ENCODE results near the gene MECP2.

MECP2 gene

DNA sequence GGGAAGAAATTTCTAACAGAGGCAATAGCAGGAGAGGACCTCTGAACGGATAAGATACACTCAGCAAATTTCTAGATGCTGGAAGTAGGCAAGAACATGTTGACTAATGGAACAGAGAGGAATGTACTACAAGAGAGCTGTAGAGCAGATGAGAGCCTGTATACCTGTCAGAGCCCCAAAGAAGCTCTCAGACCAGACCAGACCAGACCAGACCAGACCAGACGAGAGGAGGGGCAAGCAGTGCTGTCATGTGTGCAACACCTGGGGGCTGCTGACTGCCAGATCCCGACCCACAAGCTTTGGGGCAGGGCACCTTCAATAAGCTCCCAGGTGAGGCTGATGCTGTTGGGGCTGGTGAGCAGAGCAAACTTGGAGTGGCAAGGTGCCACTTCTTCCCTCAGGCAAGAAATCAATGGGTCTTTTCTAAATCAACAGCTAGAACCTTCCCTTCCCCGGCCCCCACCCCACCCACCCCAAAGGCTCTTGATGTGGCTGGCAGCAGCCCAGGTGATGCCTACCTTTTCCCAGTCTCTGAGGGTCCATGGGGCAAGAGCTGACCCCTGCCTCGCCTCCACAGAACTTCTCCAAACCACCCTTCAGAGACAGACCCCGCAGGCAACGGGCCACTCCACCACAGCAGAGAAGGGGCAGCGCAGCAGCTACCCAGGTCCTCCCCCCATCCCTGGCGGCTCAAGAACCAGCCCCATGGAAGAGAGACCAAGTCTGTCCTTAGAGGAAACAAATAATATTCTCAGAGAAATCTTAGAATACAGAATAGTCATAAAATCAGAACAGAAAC, 32.7 kb downstream of the MECP2 start:
- FAIRE-seq = no peak

DNA sequence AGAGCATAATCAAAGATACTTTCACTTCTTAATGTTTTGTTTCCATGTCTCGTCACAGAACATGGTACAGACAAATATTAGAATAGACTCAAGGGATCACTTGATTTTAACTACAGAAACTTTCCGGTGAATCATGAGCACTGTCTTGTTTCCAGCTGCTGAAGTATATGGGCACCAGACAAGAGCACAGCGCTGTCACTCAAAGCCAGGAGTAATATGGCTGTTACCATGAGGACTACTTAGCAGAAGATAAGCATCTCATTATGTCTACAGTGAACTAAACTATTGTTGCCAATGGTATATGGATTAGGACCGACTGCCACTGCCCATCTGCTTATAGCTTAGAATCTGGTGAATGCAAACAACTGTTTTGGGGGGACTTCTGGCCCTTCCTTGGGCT, 34.3 kb downstream of the MECP2 start:
- DNase-seq (ENCODE audit: insufficient read length, low spot score) = no peak
- no peak for FAIRE-seq

More for the DNA sequence above, 32.7 kb downstream of the MECP2 start:
- no peak for DNase-seq (ENCODE audit: insufficient read length, low spot score)

DNA sequence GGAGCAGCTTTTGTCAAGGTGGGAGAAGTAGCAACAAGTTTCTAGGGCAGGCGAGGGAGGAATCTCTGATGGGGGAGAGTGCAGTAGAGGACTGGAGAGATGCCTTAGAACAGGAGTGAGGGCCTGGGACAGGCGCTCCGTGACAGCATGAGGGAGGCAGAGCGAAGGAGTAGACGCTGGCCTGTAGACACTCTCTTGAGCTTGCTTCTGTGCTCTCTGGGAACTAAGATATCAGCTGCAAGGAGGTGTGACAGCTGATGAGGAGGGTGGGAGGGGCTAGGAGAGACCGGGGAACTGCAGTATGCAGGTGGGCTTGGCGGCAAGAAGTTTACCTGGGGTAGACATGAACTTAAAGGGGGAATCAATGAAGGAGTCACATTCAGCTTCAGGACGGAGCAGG, 35.7 kb downstream of the MECP2 start:
- FAIRE-seq (no peak), DNase-seq (ENCODE audit: insufficient read length, low spot score) (no peak)

DNA sequence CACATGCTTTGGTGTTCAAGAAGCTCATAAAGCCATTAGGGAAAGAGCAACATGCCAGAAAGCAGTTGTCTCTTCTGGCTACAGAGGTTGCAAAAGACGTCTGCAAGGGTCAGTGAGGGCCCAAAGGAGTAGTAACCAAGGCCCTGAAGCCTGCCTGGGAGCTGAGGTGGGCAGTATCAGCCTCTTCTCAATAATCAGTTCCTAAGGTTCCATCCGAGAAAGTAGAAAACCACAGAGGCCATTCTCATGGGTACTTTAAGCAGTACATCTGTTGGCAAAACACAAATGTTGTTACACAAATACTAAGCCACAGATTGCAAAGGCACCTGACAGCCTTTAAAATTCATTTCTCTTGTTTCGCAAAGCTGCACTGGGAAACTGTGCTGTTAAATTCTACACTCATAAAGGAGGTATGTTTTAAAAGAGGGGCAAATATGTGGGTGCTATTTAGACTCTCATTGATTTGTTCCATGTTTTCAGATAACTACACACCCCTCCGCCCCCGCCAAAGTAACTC, 37.7 kb downstream of the MECP2 start:
- FAIRE-seq (no peak), DNase-seq (ENCODE audit: insufficient read length, low spot score) (no peak)

DNA sequence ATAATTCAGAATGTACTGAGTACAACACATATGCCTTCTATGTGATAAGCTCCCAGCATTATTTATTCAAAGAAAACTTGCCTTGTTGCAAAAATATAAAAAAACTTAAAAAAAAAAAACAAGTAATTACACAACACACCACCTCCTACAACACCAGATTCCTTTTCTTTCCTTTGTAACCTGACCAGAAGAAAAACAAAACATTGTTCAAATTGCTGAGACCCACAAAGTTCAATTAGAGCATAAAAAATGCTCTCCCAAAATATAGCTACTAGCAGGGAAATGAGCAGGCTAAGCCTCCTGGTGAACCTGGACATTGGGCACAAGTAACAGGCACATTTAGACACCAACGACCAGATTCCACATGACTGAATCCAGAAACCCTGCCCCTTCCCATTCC, 38.3 kb downstream of the MECP2 start:
- DNase-seq (ENCODE audit: insufficient read length, low spot score) = no peak
- FAIRE-seq = no peak

DNA sequence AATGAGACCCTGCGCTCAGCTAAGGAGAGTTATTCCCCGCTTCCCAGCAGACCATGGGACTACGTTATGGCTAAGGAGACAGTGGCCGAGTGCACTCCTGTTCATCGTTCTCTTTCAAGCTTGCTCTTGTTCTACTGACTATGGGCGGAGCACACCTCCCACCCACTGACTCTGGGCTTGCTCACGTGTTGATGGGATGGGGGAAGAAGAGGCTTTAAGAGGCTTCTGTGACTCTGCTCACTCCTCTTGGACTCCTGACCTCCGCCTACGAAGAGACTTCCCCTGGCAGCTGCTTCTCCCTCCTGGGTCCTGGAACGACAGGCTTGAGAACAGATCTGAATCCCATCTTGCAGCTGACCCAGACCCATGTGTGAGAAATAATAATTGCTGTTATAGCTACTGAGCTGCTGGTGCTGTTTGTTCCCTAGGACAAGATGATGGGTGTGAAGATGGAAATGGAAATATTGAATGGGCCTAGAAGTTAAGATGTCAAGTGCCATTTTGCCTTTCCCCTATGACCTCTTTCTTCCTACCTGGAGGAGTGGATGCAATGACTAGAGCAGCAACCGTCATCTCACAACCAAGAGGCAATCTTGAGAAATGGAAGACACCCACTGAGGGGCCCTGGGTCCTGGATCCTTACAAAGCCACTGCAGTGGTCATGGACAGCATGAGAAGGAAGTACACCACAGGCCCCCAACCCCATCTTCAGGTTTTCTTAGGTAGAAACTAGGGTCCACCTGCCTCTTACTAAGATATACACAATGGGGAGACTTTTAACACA, 39.1 kb downstream of the MECP2 start:
- DNase-seq (ENCODE audit: insufficient read length, low spot score) (no peak), FAIRE-seq (no peak)

DNA sequence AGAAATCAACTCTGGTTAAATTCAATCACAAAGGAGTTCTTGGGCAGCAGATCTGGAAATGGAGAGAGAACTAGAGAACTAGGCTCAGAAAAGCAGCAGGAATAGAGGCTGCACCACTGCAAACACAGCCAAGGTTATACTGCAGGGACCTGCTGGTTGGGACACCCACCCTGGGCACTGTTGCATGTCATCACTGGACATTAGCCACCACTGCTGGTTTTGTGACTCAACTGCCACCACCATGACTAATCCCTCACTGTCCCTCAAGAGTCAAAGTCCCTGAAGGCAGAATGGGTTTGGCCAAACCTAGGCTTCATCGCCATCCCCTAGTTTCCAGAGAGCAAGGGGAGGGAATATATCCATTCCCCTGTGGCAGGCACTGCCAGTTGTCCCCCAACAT, 39.7 kb downstream of the MECP2 start:
- DNase-seq (ENCODE audit: insufficient read length, low spot score) (no peak), FAIRE-seq (no peak)

DNA sequence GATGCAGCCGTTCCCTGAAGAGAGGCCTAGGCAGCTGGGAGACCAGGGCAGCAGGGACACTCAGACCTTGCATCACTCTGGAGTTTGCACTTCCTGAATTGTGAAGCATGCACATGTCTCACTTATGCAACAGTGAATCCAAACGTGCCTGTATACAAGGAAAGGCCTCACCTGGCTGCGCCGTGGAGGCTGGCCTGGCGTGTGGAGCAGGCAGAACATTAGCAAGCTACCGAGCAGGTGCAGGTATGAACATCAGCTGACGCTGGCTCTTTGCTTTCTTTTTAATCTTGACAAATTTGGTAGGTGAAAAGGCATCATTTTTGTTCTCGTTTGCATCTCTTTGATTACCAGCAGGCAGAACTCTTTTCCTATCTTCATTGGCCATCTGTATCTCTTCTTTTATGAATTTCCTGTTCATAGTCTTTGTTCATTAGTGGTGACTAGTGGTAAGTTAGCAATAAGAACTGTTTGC, 40.7 kb downstream of the MECP2 start:
- FAIRE-seq = peak; percentile 37
- DNase-seq (ENCODE audit: insufficient read length, low spot score) = no peak

DNA sequence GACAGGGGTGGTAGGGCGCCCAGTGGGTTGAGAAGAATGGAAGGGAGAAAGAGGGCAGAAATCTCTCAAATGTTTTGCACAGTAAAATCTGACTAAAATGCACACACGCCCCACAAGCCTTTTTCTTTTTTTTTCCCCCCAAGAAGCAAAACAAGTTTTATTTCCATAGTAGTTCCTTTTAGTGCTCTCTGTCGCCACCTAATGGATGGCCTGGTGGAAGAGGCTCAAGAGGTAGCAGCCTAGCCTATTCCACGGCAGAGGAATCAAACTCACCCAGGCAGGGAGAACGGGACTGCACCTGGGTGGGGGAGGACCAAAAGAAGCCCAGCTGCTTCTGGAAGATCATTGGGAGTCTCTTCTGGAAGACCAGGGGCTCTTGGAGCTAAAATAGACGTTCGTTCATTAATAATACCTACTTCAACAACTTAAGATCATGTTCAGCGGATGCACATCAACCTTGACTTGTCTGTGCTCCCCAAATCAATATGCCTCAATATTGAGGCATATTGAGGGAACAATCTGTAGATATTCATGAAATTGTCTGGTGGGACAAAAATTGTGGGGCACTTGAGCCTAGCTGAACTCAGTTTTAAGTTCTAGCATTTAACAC, 46.2 kb downstream of the MECP2 start:
- DNase-seq (ENCODE audit: insufficient read length, low spot score) (peak; percentile 31), FAIRE-seq (peak; percentile 33)

DNA sequence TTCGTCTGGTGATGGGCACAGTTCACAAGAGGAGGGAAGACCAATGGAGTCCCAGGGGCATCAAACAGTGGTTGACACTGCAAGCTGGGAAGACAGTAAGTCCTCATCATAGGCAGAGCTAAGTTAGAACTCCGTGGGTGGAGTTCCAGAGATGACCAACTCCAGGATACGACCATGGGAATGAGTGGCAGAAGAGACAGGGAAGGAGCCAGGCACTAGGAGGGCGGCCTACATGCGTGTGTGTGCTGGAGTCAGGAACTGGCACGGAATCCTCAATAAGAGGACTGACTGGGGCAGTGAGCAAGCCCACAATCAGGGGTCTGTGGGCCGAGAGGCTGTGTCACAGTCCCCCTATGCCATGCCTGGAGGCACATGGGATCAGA, 47.4 kb downstream of the MECP2 start:
- FAIRE-seq (no peak), DNase-seq (ENCODE audit: insufficient read length, low spot score) (no peak)

DNA sequence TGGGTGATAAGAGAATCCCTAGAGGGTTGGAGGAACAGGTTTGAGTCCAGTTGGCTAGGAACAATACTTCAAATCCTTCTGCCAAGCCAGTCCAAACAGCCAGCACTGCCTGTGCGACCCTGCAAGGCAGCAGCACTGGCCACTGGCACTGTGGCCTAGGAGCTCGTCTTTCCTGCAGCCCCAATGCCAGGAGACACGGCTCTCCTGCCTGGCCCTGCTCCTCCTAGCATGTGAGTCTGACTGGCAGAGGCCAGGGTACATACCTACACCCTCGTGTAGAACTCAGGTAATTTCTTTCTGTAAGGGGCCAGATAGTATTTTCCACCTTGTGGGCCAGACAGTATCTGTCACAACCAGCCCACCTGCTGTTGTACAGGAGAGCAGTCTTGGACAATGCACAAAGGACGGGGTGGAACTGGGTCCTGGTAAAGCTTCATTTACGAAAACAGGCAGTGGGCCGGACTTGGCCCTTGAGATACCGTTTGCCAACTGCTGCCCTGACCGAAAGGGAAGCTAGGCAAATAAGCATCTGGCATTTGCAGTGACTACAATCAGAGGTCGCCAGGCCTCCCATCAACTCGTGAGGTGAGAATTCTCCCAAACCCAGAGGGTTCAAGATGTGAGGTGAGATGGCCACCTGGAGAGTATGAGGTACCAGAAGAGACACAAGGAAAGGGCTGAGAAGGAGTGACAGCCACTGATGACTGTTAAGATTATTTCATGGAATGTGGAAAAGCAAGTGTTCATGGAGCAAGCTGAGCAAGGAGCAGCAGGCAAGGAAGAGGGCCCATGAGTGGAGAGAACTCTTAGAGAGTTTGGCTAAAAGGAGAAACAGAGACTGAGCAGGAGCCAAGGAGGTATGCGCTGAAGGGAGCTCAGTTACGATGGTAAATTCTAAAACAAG, 48.1 kb downstream of the MECP2 start:
- FAIRE-seq (no peak), DNase-seq (ENCODE audit: insufficient read length, low spot score) (no peak)

DNA sequence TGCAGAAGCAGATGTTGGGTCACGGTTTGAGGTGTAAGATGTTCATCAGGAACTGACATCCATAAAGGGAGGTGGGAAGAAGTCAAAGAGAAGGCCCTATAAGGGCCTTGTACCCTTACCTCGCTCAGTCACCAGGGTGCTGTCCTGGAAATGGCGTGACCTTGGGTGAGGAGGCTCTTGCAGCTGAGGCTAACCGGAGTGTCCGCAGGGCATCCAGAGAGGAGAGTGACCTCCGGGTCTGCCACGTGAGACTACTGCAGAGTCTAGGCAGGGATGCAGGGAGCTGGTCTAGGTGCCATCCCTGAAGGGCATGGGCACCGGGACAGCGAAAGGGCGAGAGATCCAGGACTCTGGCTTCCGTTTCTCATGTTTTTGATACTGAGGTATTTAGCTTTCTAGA, 49.1 kb downstream of the MECP2 start:
- DNase-seq (ENCODE audit: insufficient read length, low spot score) (no peak), FAIRE-seq (no peak)

DNA sequence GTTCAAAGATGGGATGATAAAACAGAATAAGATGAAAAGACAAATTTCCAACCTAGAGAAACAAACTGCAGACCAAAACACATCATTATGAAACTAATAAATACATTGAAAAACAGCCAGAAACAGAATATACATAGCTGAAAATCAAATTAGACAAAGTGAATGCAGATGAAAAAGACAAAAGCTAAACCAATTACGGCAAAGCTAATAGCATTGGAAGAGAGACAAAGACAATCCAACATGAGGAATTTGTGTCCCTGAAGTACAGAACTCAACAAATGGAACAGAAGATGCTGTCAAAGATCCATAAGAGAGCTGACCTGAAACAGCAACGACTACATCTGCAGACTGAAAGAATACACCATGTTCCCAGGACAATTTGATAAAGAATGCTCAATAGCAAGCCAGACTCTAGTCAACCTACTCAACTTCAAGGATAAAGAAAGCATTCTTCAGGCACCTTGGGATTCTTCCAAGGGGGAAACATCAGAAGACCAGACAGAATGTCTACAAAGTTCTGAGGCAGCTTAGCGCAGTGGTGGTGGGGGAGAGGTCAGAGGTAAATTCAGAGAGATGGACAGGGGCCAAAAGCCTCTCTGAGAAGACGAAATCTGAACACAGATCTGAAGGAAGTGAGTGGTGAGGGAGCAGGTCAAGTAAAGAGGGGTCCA, 50.4 kb downstream of the MECP2 start:
- DNase-seq (ENCODE audit: insufficient read length, low spot score) = no peak
- FAIRE-seq = no peak

DNA sequence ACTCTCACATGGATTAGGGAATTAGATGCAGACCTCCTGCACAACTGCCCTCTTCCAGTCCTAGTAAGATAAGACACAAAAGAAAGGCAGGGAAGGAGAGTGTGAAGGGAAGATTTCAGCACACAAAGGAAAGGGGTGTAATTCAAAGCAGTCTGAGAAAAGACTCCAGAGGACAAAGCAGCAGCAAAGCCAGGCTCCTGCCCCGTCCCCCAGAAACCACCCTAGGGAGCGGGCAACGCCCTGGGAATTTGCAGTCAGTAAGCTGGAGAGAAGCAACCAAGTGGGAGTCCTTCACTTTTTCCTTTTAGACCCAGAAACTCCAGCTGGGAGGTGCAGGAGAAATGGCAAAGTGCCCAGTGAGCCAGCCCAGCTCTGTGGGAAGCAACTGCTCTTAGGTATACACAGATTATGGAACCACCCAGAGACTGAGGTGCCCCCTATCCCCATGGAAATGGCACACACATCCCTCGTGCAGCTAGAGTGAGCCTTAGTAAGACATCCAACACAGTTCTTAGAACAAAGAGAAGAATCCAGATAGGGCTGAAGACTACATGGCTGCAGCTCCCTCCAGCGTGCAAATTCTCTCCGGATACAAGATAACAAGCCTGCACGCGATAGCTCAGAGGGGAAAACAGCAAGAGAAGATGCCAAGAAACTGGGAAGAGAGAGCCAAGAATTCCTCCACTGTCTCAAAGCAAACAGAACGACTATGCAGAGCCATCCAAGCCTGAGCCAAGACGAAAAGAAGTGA, 51.3 kb downstream of the MECP2 start:
- FAIRE-seq = no peak
- no peak for DNase-seq (ENCODE audit: insufficient read length, low spot score)

DNA sequence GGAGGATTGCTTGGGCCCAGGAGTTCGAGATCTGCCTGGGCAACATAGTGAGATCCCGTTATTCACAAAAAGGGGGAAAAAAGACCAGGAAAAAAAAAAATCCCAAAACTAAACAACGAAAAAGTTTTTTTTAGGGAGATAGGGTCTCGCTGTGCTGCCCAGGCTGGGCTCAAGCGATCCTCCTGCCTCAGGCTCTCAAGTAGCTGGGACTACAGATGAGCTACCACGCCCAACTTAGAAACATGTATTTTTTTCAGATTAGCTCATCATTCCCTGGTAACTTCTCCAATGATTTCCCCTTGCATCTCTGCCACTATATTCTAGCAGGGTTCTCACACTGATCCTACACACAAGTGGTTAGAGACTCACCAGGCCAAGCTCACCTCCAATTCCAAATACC, 53.4 kb downstream of the MECP2 start:
- no peak for DNase-seq (ENCODE audit: insufficient read length, low spot score)
- FAIRE-seq = no peak

DNA sequence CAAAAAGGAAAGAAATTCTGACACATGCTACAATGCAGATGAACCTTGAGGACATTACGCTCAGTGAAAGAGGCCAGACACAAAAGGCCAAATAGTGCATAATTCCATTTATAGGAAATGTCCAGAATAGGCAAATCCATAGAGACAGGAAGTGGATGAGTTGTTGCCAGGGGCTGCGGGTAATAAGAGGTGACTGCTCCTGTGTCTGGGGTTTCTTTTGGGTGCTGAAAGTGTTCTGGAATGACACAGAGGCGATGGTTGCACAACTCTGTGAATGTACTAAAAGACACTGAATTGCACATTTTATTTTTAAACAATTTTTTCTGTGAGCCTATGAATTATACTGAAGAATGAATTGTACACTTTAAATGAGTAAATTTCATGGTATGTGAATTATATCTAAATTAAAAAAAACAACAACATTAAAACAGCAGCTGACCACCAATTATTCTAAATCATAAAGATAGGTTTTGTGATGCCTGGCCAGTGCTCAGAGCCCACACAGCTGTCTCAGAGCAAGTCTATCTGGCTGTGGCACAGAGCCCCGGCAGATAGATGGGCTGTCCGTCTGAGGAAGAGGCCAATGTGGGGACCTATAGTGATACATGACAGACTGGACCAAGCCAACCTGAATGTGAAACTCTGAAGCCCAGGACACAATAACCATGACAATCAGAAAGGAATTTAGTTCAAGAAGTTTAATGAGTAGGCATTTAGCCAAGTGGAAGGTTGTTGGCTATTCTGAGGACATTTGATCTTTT, 54.3 kb downstream of the MECP2 start:
- no peak for FAIRE-seq
- DNase-seq (ENCODE audit: insufficient read length, low spot score) = no peak

DNA sequence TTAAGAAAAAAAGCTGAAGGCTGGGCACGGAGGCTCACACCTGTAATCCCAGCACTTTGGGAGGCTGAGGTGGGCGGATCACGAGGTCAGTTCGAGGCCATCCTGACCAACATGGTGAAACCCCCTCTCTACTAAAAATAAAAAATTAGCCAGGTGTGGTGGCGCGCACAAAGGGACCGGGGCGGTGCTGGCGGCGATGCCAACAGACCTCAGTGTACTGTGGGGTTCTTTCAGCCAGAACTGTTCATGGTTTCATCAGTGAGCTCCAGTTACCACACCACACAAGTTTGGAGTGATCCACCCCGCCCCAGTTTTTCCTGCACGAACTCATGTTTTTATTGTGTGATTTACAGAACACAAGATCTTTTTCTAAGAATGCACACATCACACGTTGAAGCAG, 56.7 kb downstream of the MECP2 start:
- FAIRE-seq = peak; percentile 77
- DNase-seq (ENCODE audit: insufficient read length, low spot score) = no peak

DNA sequence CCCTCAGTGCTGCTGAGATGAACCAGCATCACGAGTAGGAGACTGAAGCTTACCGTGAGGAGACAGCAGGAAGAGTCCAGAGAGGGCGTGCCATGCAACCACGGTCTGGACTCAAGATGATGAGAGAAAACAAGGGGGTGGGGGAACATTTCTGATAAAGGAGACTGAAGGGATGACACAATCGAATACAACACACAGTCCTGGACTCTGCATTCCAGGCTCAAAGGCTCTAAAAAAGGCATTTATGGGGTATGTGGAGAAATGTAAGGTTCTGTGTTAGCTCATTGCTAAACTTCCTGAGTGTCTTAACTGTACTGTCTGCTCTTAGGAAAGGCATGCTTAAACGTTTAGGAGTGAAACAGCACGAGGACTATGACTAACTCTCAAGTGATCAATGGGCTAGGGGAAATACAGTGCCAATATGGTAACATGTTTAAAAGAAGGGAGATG, 57.2 kb downstream of the MECP2 start:
- FAIRE-seq = peak; percentile 4

More for the DNA sequence above, 57.2 kb downstream of the MECP2 start:
- no peak for DNase-seq (ENCODE audit: insufficient read length, low spot score)
